K562 (cell line): ENCODE results near the gene ZNRF2. TPM values are rescaled to one million over a fixed set of nuclear protein-coding genes. Genes with fewer than 3 reads are reported as not detected.

Experiments
- ATAC-seq: fragments of 200-7000 bp; cut with Tn5 transposase; 3 replicates; pipeline ENCODE4 v1.9.1; 2020; ENCODE audit warnings: moderate library complexity
- BruUV-seq: library from RNA; stranded (reverse); fragments of 400-500 nt; replicated peaks from 2 replicates; lab custom pipeline; 2021; lab: Mats Ljungman, UMichigan
- CTCF ChIA-PET: fragments of 300-600 bp; formaldehyde crosslinking; extraction: SDS; loops from one replicate; lab custom pipeline; 2021; ENCODE audit warnings: low intra/inter-chr PET ratio; lab: Yijun Ruan, JAX
- POLR2A ChIA-PET: fragments of 300-600, 350-650 bp; sonication (Branson Sonifier 250); formaldehyde crosslinking; extraction: SDS; loops from one replicate; lab custom pipeline; 2021; ENCODE audit warnings: antibody characterized with exemption, inconsistent platforms; lab: Yijun Ruan, JAX
- DNase-seq, 4 experiments: peaks; one replicate each; pipeline versions ENCODE4 v3.0.0 to v3.0.0-alpha.2; 2011 to 2018; ENCODE audit warnings: low spot score in 3 of 4, mixed read lengths in 3 of 4; ENCODE audit errors: extremely low read depth in 1 of 4
- FAIRE-seq: peaks from 2 replicates; lab custom pipeline; 2011; peaks lifted over from hg19 to GRCh38; lab: Jason Lieb, UNC
- H2AFZ ChIP-seq: 2 replicates; pipeline ENCODE4 v1.6.0; 2011; ENCODE audit warnings: low read depth, low read length, control low read depth, inconsistent platforms
- H3K27ac ChIP-seq: fragments of 200-600 bp; 3 replicates; pipeline ENCODE4 v1.8.0; 2011; ENCODE audit warnings: low read depth, mild to moderate bottlenecking, control low read depth, inconsistent platforms, low read length, moderate library complexity, mixed read lengths; ENCODE audit errors: extremely low read depth
- H3K27me3 ChIP-seq, 2 experiments: fragments of 300-600 bp in 1 of 2; 2 replicates in 1 of 2; 3 replicates in 1 of 2; pipeline versions ENCODE4 v1.6.0 to v1.8.0; 2011; ENCODE audit warnings: inconsistent platforms in 2 of 2, low read length in 2 of 2, mild to moderate bottlenecking in 1 of 2, mixed read lengths in 1 of 2, moderate library complexity in 1 of 2; ENCODE audit not compliant: control insufficient read depth in 2 of 2, insufficient read depth in 2 of 2
- H3K36me3 ChIP-seq: fragments of 300-600 bp; 3 replicates; pipeline ENCODE4 v1.8.0; 2011; ENCODE audit warnings: mild to moderate bottlenecking, low read length, inconsistent platforms; ENCODE audit not compliant: control insufficient read depth, insufficient read depth
- H3K4me1 ChIP-seq, 2 experiments: fragments of 200-600 bp in 1 of 2; replicated peaks in 1 of 2; 2 replicates in 1 of 2; 3 replicates in 1 of 2; pipeline versions ENCODE4 v1.5.1 to v1.8.0; 2011; ENCODE audit warnings: inconsistent platforms in 2 of 2, low read length in 2 of 2, mild to moderate bottlenecking in 1 of 2, mixed read lengths in 1 of 2, moderate library complexity in 1 of 2; ENCODE audit not compliant: control insufficient read depth in 2 of 2, insufficient read depth in 2 of 2
- H3K4me2 ChIP-seq: 2 replicates; pipeline ENCODE4 v1.6.1; 2011; ENCODE audit warnings: low read length, control low read depth, inconsistent platforms, mixed read lengths; ENCODE audit not compliant: insufficient read depth
- H3K4me3 ChIP-seq: fragments of 200-600 bp; sonication (generic), shearing (Covaris generic); 2 replicates; pipeline ENCODE4 v1.5.1; 2016; ENCODE audit warnings: control low read depth, inconsistent platforms
- H3K79me2 ChIP-seq: fragments of 200-600 bp; 3 replicates; pipeline ENCODE4 v1.8.0; 2011; ENCODE audit warnings: low read length, inconsistent platforms; ENCODE audit not compliant: control insufficient read depth, insufficient read depth
- H3K9ac ChIP-seq, 2 experiments: 2 replicates each; pipeline versions ENCODE4 v1.6.0 to v1.6.1; 2011; ENCODE audit warnings: low read depth in 2 of 2, low read length in 2 of 2, control low read depth in 1 of 2, inconsistent platforms in 1 of 2, mild to moderate bottlenecking in 1 of 2, mixed read lengths in 1 of 2; ENCODE audit not compliant: insufficient read depth in 1 of 2
- H3K9me1 ChIP-seq: one replicate; pipeline ENCODE4 v1.6.0; 2011; ENCODE audit warnings: inconsistent platforms, mild to moderate bottlenecking, low read length, moderate library complexity; ENCODE audit not compliant: control insufficient read depth, insufficient read depth
- H3K9me3 ChIP-seq: replicated peaks from 2 replicates; pipeline ENCODE4 v1.5.1; 2011; ENCODE audit warnings: low read depth, low read length, inconsistent platforms; ENCODE audit not compliant: control insufficient read depth, insufficient read depth
- H4K20me1 ChIP-seq: replicated peaks from 2 replicates; pipeline ENCODE4 v1.6.1; 2011; ENCODE audit warnings: low read length, inconsistent platforms, mixed read lengths; ENCODE audit not compliant: control insufficient read depth, insufficient read depth
- ARID1B ChIP-seq: fragments of 450-650 bp; IDR thresholded peaks from 2 replicates; pipeline ENCODE4 v1.6.1; 2016; ENCODE audit warnings: antibody characterized with exemption, mild to moderate bottlenecking, inconsistent platforms
- CBFA2T3 ChIP-seq: fragments of 450-650 bp; IDR thresholded peaks from 2 replicates; pipeline ENCODE4 v1.6.1; 2017
- CEBPB ChIP-seq: fragments of 450-650 bp; IDR thresholded peaks from 2 replicates; pipeline ENCODE4 v1.6.1; 2016; ENCODE audit warnings: missing genetic modification characterization, missing compliant biosample characterization
- CEBPG ChIP-seq, 3 experiments: fragments of 200-800 bp in 1 of 3; sonication (Bioruptor generic) in 1 of 3; sonication (generic) in 1 of 3; formaldehyde crosslinking in 1 of 3; IDR thresholded peaks in 2 of 3; conservative IDR thresholded peaks in 1 of 3; 2 replicates each; pipeline versions ENCODE4 v1.6.1 to v1.8.0; 2016 to 2022; ENCODE audit warnings: missing compliant biosample characterization in 2 of 3, missing genetic modification characterization in 2 of 3, mild to moderate bottlenecking in 1 of 3, missing genetic modification reagents in 1 of 3
- MYBL2 ChIP-seq, 2 experiments: fragments of 450-650 bp in 1 of 2; sonication (generic) in 1 of 2; formaldehyde crosslinking in 1 of 2; IDR thresholded peaks; 2 replicates each; pipeline versions ENCODE4 v1.6.1 to v1.8.1; 2017 to 2022; ENCODE audit warnings: borderline replicate concordance in 1 of 2, inconsistent platforms in 1 of 2, low read depth in 1 of 2, mild to moderate bottlenecking in 1 of 2, missing genetic modification reagents in 1 of 2, moderate library complexity in 1 of 2
- RCOR1 ChIP-seq, 2 experiments: IDR thresholded peaks; 2 replicates each; pipeline ENCODE4 v1.6.1; 2012; ENCODE audit warnings: low read depth in 2 of 2, low read length in 2 of 2, borderline replicate concordance in 1 of 2, improper control_type of control experiment in 1 of 2
- RFX1 ChIP-seq: fragments of 450-650 bp; IDR thresholded peaks from 2 replicates; pipeline ENCODE4 v1.6.1; 2016; ENCODE audit warnings: mild to moderate bottlenecking, moderate library complexity
- SFPQ ChIP-seq: fragments of 200-400 bp; formaldehyde crosslinking; IDR thresholded peaks from 2 replicates; pipeline ENCODE4 v1.6.1; 2017; ENCODE audit warnings: mild to moderate bottlenecking, low read depth, low read length, moderate library complexity
- TAL1 ChIP-seq: fragments of 450-650 bp; IDR thresholded peaks from 2 replicates; pipeline ENCODE4 v1.6.1; 2016; ENCODE audit warnings: mild to moderate bottlenecking
- ZC3H8 ChIP-seq: fragments of 450-650 bp; IDR thresholded peaks from 2 replicates; pipeline ENCODE4 v1.6.1; 2017
- ZNF12 ChIP-seq: sonication (generic); formaldehyde crosslinking; IDR thresholded peaks from 2 replicates; pipeline ENCODE4 v1.4.0; 2020; ENCODE audit warnings: mild to moderate bottlenecking, missing genetic modification reagents
- WGBS: fragments of 100-300 bp; shearing (Covaris generic); methylation state at CpG from one replicate; pipeline ENCODE4 v1.1.6; 2016; ENCODE audit warnings: low coverage, mixed read lengths; ENCODE audit not compliant: insufficient coverage; ENCODE audit errors: missing lambda C conversion rate; 5-methylcytosine and 5-hydroxymethylcytosine counted together
- in situ Hi-C: fragments of 300-500 bp; cut with MboI; formaldehyde crosslinking; loops from 4 replicates; pipeline ENCODE4 v1.15.0; 2018; ENCODE audit warnings: inconsistent platforms, mixed read lengths
- intact Hi-C: fragments of 100-400 bp; cut with micrococcal nuclease; formaldehyde crosslinking; loops from 2 replicates; pipeline ENCODE4 v1.14.2; 2022
- polyA plus RNA-seq, 8 experiments: library from polyadenylated mRNA; depleted of rRNA in 4 of 8; stranded (reverse) in 5 of 8; unstranded in 3 of 8; fragments of >200 nt; fragmentation: Nextera tagmentation in 2 of 8; fragmentation: Illumina TruSeq in 1 of 8; extraction: Ambion mirVana in 2 of 8; extraction: Trizol in 1 of 8; gene quantifications; 2 replicates each; pipeline versions ENCODE4 v1.2.1 to v1.2.3, GENCODE V29; 2011 to 2014; ENCODE audit warnings: inconsistent platforms in 1 of 8, missing spikeins in 1 of 8
- total RNA-seq, 7 experiments: library from RNA; depleted of rRNA in 6 of 7; stranded (reverse); fragments of >200 nt in 6 of 7; fragmentation: Illumina TruSeq in 2 of 7; extraction: Trizol in 2 of 7; gene quantifications; 2 replicates each; pipeline versions ENCODE4 v1.2.1 to v1.2.3, GENCODE V29; 2011 to 2021; ENCODE audit warnings: low replicate concordance in 1 of 7
- TF ChIP-seq, protein P1 (sequence below): sonication (generic); formaldehyde crosslinking; IDR thresholded peaks from 2 replicates; pipeline ENCODE4 v1.8.1; 2022; ENCODE audit warnings: missing genetic modification reagents

Gene ZNRF2
- total and polyA plus RNA-seq, 9 of the 15 experiments (the other 6 are each of a cell fraction or from before 2014, with no cell fraction given), result 1.1 to 13.9 (median 5.5) TPM

DNA sequence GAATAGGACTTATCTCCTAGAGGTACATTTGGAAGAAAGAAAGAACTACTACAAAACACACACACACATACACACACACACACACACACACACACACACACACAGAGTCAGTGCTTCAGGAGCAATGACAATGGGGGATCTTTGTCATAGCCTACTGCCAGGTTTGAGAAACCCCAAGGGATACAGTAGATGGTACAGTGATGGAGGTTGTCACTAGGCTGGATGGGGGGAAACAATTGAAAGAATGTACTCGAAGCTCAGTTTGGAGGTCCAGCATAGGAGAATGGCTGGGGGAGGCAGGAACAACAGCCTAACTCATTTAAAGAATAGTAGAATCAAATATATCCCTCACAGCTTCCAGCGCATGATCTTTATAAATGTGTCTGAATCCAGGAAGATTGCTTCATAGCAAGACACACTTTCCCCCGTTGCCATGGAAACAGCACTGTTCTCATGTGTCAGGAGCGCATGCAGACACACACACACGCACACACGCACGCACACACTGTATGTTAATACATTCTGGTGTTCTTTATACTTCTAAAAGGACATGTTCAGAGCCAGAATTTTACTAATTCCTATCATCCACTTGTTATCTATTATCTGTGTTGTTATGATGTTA, 32.6 kb upstream of the ZNRF2 start:
- no peaks in the 10 kb centered on the region for H3K36me3 ChIP-seq
- H3K4me3 ChIP-seq, result no peak overlapping the region
- no peaks in the 10 kb centered on the region for H4K20me1 ChIP-seq
- H3K27me3 ChIP-seq, result peaks cover 30% of the 10 kb centered on the region in 2 experiments
- H3K9me1 ChIP-seq, result no peaks in the 10 kb centered on the region
- no peak for FAIRE-seq
- no peak overlapping the region for H3K4me2 ChIP-seq
- no peaks in the 10 kb centered on the region for H3K9me3 ChIP-seq
- ChIA-PET POLR2A (interaction anchor here (0.6 to 1.1 kb wide), 3 partner anchors 22 to 567 kb away, joined by 3 to 4 read pairs (median 3); no protein-coding TSS in a partner anchor), CTCF (no interaction called here)
- H3K79me2 ChIP-seq, result no peaks in the 10 kb centered on the region
- peak in 1 of 4 experiments; percentile 16 for DNase-seq
- no peak for ATAC-seq
- TF ChIP-seq ZC3H8 (no peak), TAL1 (0 out of 2 replicates have a peak, but pooled peaks have one; percentile 13), CEBPG (CRISPR knock-in tag; IDR thresholded peaks at IDR 0.05) (no peak), CEBPG (tag; conservative IDR thresholded peaks at IDR 0.05 in 1 of 2, IDR thresholded peaks at IDR 0.05 in 1 of 2) (0 out of 4 replicates have a peak, but pooled peaks of 1 of the 2 experiments have one; percentile 33), RCOR1 (IDR thresholded peaks at IDR 0.05; ENCODE audit: borderline replicate concordance in 1 of 2, low read depth in 2 of 2, low read length in 2 of 2) (0 out of 4 replicates have a peak, but pooled peaks of 1 of the 2 experiments have one; percentile 10), ZNF12 (CRISPR knock-in tag) (0 out of 2 replicates have a peak, but pooled peaks have one; percentile 27), ARID1B (peak; percentile 22; the same call in 1 of the 2 replicates), RFX1 (peak; percentile 88), SFPQ (no peak), CEBPB (peak; percentile 20; the same call in 1 of the 2 replicates), CBFA2T3 (peak; percentile 31), MYBL2 (IDR thresholded peaks at IDR 0.05; ENCODE audit: low read depth) (no peak), MYBL2 (CRISPR knock-in tag; IDR thresholded peaks at IDR 0.05; ENCODE audit: borderline replicate concordance) (no peak)
- TF ChIP-seq, protein P1, sequence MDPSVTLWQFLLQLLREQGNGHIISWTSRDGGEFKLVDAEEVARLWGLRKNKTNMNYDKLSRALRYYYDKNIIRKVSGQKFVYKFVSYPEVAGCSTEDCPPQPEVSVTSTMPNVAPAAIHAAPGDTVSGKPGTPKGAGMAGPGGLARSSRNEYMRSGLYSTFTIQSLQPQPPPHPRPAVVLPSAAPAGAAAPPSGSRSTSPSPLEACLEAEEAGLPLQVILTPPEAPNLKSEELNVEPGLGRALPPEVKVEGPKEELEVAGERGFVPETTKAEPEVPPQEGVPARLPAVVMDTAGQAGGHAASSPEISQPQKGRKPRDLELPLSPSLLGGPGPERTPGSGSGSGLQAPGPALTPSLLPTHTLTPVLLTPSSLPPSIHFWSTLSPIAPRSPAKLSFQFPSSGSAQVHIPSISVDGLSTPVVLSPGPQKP, result no peak
- in situ Hi-C loops (no loop called here), intact Hi-C loops (no loop called here)
- no peak overlapping the region for H2AFZ ChIP-seq
- no peak overlapping the region for H3K27ac ChIP-seq
- H3K4me1 ChIP-seq, result no peaks in the 10 kb centered on the region
- BruUV-seq, result no TSS peak
- H3K9ac ChIP-seq, result no peak overlapping the region
- 19% methylated on average over 7 of the region's 7 CpGs for WGBS
